K562 (cell line): ENCODE results near the gene DNASE1L2. TPM values are rescaled to one million over a fixed set of nuclear protein-coding genes. Genes with fewer than 3 reads are reported as not detected.

Experiments used
- BCL6 ChIP-seq: fragments of 250-450 bp; sonication (Bioruptor Pico); IDR thresholded peaks from 2 replicates; pipeline ENCODE4 v1.4.0; 2020
- BCOR ChIP-seq: fragments of 450-650 bp; IDR thresholded peaks from 2 replicates; pipeline ENCODE4 v1.6.1; 2016
- EZH2 ChIP-seq: IDR thresholded peaks from 2 replicates; pipeline ENCODE4 v1.6.1; 2012; ENCODE audit warnings: low read depth, mild to moderate bottlenecking, inconsistent platforms, low read length, borderline replicate concordance
- IRF2 ChIP-seq: sonication (generic); formaldehyde crosslinking; IDR thresholded peaks from 2 replicates; pipeline ENCODE4 v1.8.1; 2022; ENCODE audit warnings: mild to moderate bottlenecking, missing genetic modification reagents
- NFE2 ChIP-seq: IDR thresholded peaks from 2 replicates; pipeline ENCODE4 v1.6.1; 2014; ENCODE audit warnings: antibody characterized with exemption, low read depth
- NFE2L1 ChIP-seq: fragments of 450-650 bp; IDR thresholded peaks from 2 replicates; pipeline ENCODE4 v1.6.1; 2016; ENCODE audit warnings: missing genetic modification characterization, low read depth, mild to moderate bottlenecking, missing compliant biosample characterization, moderate library complexity, borderline replicate concordance
- POLR2H ChIP-seq: IDR thresholded peaks from 2 replicates; pipeline ENCODE4 v1.6.1; 2016; ENCODE audit warnings: missing genetic modification characterization, low read depth, mild to moderate bottlenecking, control low read depth, missing compliant biosample characterization, moderate library complexity
- RFX5 ChIP-seq: IDR thresholded peaks from 2 replicates; pipeline ENCODE4 v1.6.1; 2011; ENCODE audit warnings: low read depth, mild to moderate bottlenecking, improper control_type of control experiment, low read length
- SMARCA4 ChIP-seq: fragments of 450-650 bp; IDR thresholded peaks from 2 replicates; pipeline ENCODE4 v1.6.1; 2016
- SNIP1 ChIP-seq: fragments of 450-650 bp; IDR thresholded peaks from 2 replicates; pipeline ENCODE4 v1.7.1; 2017; ENCODE audit warnings: low read depth, mild to moderate bottlenecking
- SRSF9 ChIP-seq: fragments of 200-400 bp; formaldehyde crosslinking; IDR thresholded peaks from 2 replicates; pipeline ENCODE4 v1.6.1; 2017; ENCODE audit warnings: low read depth, low read length, borderline replicate concordance
- TAF15 ChIP-seq: fragments of 200-400 bp; formaldehyde crosslinking; IDR thresholded peaks from 2 replicates; pipeline ENCODE4 v1.6.1; 2017; ENCODE audit warnings: mild to moderate bottlenecking, low read depth, low read length, moderate library complexity
- TCFL5 ChIP-seq: fragments of 250-450 bp; sonication (Bioruptor Pico); conservative IDR thresholded peaks from 2 replicates; pipeline ENCODE4 v1.6.1; 2021; ENCODE audit warnings: mild to moderate bottlenecking, moderate library complexity, matching md5 sums
- TRIM28 ChIP-seq: fragments of 450-650 bp; IDR thresholded peaks from 2 replicates; pipeline ENCODE4 v1.6.1; 2017
- ZC3H11A ChIP-seq: IDR thresholded peaks from 2 replicates; pipeline ENCODE4 v1.6.1; 2012; ENCODE audit warnings: low read depth, low read length, improper control_type of control experiment
- ZKSCAN8 ChIP-seq: fragments of 200-800 bp; sonication (Bioruptor generic); IDR thresholded peaks from 2 replicates; pipeline ENCODE4 v1.6.1; 2016; ENCODE audit warnings: missing genetic modification characterization, missing compliant biosample characterization
- ZNF232 ChIP-seq: sonication (generic); formaldehyde crosslinking; IDR thresholded peaks from 2 replicates; pipeline ENCODE4 v1.8.0; 2022; ENCODE audit warnings: mild to moderate bottlenecking, missing genetic modification reagents
- ZNF408 ChIP-seq: fragments of 250-450 bp; sonication (Bioruptor Pico); IDR thresholded peaks from 2 replicates; pipeline ENCODE4 v1.4.0; 2020; ENCODE audit warnings: low read depth, mild to moderate bottlenecking, moderate library complexity
- polyA plus RNA-seq, 8 experiments: library from polyadenylated mRNA; depleted of rRNA in 4 of 8; stranded (reverse) in 5 of 8; unstranded in 3 of 8; fragments of >200 nt; fragmentation: Nextera tagmentation in 2 of 8; fragmentation: Illumina TruSeq in 1 of 8; extraction: Ambion mirVana in 2 of 8; extraction: Trizol in 1 of 8; gene quantifications; 2 replicates each; pipeline versions ENCODE4 v1.2.1 to v1.2.3, GENCODE V29; 2011 to 2014; ENCODE audit warnings: inconsistent platforms in 1 of 8, missing spikeins in 1 of 8
- total RNA-seq, 7 experiments: library from RNA; depleted of rRNA in 6 of 7; stranded (reverse); fragments of >200 nt in 6 of 7; fragmentation: Illumina TruSeq in 2 of 7; extraction: Trizol in 2 of 7; gene quantifications; 2 replicates each; pipeline versions ENCODE4 v1.2.1 to v1.2.3, GENCODE V29; 2011 to 2021; ENCODE audit warnings: low replicate concordance in 1 of 7
- TF ChIP-seq, protein P1 (sequence below), 2 experiments: IDR thresholded peaks in 1 of 2; conservative IDR thresholded peaks in 1 of 2; 2 replicates each; pipeline ENCODE4 v1.6.1; 2016; ENCODE audit warnings: low read depth in 2 of 2, mild to moderate bottlenecking in 1 of 2, missing compliant biosample characterization in 1 of 2, missing genetic modification characterization in 1 of 2, moderate library complexity in 1 of 2
- TF ChIP-seq, protein P2 (sequence below), 3 experiments: IDR thresholded peaks in 2 of 3; conservative IDR thresholded peaks in 1 of 3; 2 replicates each; pipeline ENCODE4 v1.5.1; 2011 to 2012; ENCODE audit warnings: low read length in 3 of 3, mild to moderate bottlenecking in 3 of 3, control low read depth in 2 of 3, improper control_type of control experiment in 1 of 3, inconsistent platforms in 1 of 3, low read depth in 1 of 3, mixed read lengths in 1 of 3, moderate library complexity in 1 of 3; ENCODE audit not compliant: insufficient read depth in 2 of 3
- TF ChIP-seq, protein P3 (sequence below): fragments of 450-650 bp; IDR thresholded peaks from 2 replicates; pipeline ENCODE4 v1.6.1; 2017; ENCODE audit warnings: mild to moderate bottlenecking, moderate library complexity
- TF ChIP-seq, protein P4 (sequence below): fragments of 450-650 bp; IDR thresholded peaks from 2 replicates; pipeline ENCODE4 v1.7.0; 2016; ENCODE audit warnings: borderline replicate concordance

DNASE1L2 gene
- total and polyA plus RNA-seq, 9 of the 15 experiments (the other 6 are each of a cell fraction or from before 2014, with no cell fraction given) = 0.08 to 2.7 (median 1.7) TPM; not detected in 1

DNA sequence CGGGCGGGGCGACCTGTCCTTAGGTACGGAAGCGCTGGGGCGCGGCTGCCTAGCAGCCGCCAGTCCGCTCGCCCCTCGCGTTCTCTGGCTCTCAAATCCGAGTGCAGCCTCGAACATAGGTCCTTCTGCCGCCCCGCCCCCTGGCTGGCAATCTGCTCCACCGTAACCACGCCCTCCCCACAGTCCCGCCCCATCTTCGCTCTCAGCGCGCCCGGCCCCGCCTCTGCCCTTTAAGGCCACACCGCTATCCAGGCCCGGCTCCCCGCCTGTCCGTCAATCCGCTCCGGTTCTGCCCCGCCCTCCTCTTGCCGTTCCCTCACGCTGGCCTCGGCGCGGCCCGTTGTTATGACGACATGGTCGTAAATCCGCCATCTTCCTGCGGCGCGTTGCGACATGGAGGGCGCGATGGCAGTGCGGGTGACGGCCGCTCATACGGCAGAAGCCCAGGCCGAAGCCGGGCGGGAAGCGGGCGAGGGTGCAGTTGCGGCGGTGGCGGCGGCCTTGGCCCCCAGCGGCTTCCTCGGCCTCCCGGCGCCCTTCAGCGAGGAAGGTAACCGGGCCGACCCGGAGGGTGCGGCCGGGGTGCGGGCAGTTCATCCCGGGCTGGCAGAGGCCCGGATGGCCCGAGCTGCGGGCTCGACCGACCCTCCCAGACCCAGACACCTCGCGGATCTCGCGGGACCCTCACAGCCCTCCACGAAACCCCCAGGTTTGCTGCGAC, 12.9 kb upstream of the DNASE1L2 start, which contains the start of gene E4F1 (continued):
- TF ChIP-seq, protein P1, sequence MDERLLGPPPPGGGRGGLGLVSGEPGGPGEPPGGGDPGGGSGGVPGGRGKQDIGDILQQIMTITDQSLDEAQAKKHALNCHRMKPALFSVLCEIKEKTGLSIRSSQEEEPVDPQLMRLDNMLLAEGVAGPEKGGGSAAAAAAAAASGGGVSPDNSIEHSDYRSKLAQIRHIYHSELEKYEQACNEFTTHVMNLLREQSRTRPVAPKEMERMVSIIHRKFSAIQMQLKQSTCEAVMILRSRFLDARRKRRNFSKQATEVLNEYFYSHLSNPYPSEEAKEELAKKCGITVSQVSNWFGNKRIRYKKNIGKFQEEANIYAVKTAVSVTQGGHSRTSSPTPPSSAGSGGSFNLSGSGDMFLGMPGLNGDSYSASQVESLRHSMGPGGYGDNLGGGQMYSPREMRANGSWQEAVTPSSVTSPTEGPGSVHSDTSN (CRISPR knock-in tag; IDR thresholded peaks at IDR 0.05; ENCODE audit: low read depth) = peak; percentile 96
- TF ChIP-seq, protein P1 (tag; conservative IDR thresholded peaks at IDR 0.05; ENCODE audit: low read depth) = peak; percentile 94
- TF ChIP-seq NFE2 = peak; percentile 8; the same call in 1 of the 2 replicates
- TF ChIP-seq NFE2L1 (tag) = no peak
- TF ChIP-seq, protein P2, sequence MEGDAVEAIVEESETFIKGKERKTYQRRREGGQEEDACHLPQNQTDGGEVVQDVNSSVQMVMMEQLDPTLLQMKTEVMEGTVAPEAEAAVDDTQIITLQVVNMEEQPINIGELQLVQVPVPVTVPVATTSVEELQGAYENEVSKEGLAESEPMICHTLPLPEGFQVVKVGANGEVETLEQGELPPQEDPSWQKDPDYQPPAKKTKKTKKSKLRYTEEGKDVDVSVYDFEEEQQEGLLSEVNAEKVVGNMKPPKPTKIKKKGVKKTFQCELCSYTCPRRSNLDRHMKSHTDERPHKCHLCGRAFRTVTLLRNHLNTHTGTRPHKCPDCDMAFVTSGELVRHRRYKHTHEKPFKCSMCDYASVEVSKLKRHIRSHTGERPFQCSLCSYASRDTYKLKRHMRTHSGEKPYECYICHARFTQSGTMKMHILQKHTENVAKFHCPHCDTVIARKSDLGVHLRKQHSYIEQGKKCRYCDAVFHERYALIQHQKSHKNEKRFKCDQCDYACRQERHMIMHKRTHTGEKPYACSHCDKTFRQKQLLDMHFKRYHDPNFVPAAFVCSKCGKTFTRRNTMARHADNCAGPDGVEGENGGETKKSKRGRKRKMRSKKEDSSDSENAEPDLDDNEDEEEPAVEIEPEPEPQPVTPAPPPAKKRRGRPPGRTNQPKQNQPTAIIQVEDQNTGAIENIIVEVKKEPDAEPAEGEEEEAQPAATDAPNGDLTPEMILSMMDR (IDR thresholded peaks at IDR 0.05 in 2 of 3, conservative IDR thresholded peaks at IDR 0.05 in 1 of 3; ENCODE audit: insufficient read depth in 2 of 3, low read depth in 1 of 3, low read length in 3 of 3) = 0 out of 6 replicates have a peak, but pooled peaks of 1 of the 3 experiments have one; percentile 1
- no peak for TF ChIP-seq SNIP1
- TF ChIP-seq, protein P3, sequence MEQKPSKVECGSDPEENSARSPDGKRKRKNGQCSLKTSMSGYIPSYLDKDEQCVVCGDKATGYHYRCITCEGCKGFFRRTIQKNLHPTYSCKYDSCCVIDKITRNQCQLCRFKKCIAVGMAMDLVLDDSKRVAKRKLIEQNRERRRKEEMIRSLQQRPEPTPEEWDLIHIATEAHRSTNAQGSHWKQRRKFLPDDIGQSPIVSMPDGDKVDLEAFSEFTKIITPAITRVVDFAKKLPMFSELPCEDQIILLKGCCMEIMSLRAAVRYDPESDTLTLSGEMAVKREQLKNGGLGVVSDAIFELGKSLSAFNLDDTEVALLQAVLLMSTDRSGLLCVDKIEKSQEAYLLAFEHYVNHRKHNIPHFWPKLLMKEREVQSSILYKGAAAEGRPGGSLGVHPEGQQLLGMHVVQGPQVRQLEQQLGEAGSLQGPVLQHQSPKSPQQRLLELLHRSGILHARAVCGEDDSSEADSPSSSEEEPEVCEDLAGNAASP = no peak
- no peak for TF ChIP-seq TCFL5 (CRISPR knock-in tag)
- TF ChIP-seq POLR2H = peak; percentile 84
- no peak for TF ChIP-seq TAF15
- no peak for TF ChIP-seq ZNF232 (CRISPR knock-in tag)
- TF ChIP-seq, protein P4, sequence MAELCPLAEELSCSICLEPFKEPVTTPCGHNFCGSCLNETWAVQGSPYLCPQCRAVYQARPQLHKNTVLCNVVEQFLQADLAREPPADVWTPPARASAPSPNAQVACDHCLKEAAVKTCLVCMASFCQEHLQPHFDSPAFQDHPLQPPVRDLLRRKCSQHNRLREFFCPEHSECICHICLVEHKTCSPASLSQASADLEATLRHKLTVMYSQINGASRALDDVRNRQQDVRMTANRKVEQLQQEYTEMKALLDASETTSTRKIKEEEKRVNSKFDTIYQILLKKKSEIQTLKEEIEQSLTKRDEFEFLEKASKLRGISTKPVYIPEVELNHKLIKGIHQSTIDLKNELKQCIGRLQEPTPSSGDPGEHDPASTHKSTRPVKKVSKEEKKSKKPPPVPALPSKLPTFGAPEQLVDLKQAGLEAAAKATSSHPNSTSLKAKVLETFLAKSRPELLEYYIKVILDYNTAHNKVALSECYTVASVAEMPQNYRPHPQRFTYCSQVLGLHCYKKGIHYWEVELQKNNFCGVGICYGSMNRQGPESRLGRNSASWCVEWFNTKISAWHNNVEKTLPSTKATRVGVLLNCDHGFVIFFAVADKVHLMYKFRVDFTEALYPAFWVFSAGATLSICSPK = no peak
- no peak for TF ChIP-seq ZC3H11A
- no peak for TF ChIP-seq BCL6
- TF ChIP-seq RFX5 = no peak
- no peak for TF ChIP-seq ZNF408
- no peak for TF ChIP-seq SMARCA4
- no peak for TF ChIP-seq BCOR
- no peak for TF ChIP-seq EZH2
- no peak for TF ChIP-seq IRF2 (CRISPR knock-in tag)
- no peak for TF ChIP-seq TRIM28
- TF ChIP-seq ZKSCAN8 (CRISPR knock-in tag) = no peak
- TF ChIP-seq SRSF9 = no peak
